BE2C (cell line): ENCODE results near the gene NIT1.
A peak's percentile ranks its signal among the peaks of the same experiment; 100 is the strongest.
"Not testable (repeated sequence)": the region's sequence is repeated elsewhere in the genome, so short reads cannot be mapped to it uniquely, and the experiment has no call there.

Experiments used
- DNase-seq: peaks from one replicate; pipeline ENCODE4 v3.0.0-alpha.2; 2020
- H3K27me3 ChIP-seq: fragments of 250-450 bp; sonication (Bioruptor Pico); 2 replicates; pipeline ENCODE4 v1.5.1; 2020; ENCODE audit warnings: mild to moderate bottlenecking
- H3K36me3 ChIP-seq: fragments of 250-450 bp; sonication (Bioruptor Pico); 2 replicates; pipeline ENCODE4 v1.5.1; 2020; ENCODE audit warnings: mild to moderate bottlenecking
- H3K4me1 ChIP-seq: fragments of 250-450 bp; sonication (Bioruptor Pico); 2 replicates; pipeline ENCODE4 v1.5.1; 2020
- H3K4me3 ChIP-seq: 2 replicates; pipeline ENCODE4 v1.5.1; 2011; ENCODE audit warnings: low read depth, low read length
- H3K9me3 ChIP-seq: fragments of 250-450 bp; sonication (Bioruptor Pico); 2 replicates; pipeline ENCODE4 v1.5.1; 2020
- TF ChIP-seq, protein P1 (sequence below): IDR thresholded peaks from 2 replicates; pipeline ENCODE4 v1.5.1; 2012; ENCODE audit warnings: mild to moderate bottlenecking, low read depth, low read length

NIT1 gene

DNA sequence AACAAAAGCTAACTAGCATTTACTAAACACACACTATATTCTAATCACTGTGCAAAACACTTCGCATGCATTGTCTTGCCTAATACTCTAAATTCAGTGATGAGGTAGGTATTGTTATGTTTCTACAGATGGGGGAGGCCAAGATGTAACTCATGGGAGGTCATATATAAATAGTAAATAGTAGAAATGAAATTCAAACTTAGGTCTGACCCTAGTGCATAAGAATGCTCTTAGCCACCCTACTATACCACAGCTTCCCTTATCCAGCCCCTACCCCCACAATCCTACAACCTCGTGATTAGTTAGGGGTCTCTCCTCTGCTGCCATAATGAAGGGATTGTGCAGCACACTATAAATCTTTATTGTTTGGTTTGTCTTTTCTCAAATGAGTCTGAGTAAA, 3.3 kb upstream of the NIT1 start:
- TF ChIP-seq, protein P1, sequence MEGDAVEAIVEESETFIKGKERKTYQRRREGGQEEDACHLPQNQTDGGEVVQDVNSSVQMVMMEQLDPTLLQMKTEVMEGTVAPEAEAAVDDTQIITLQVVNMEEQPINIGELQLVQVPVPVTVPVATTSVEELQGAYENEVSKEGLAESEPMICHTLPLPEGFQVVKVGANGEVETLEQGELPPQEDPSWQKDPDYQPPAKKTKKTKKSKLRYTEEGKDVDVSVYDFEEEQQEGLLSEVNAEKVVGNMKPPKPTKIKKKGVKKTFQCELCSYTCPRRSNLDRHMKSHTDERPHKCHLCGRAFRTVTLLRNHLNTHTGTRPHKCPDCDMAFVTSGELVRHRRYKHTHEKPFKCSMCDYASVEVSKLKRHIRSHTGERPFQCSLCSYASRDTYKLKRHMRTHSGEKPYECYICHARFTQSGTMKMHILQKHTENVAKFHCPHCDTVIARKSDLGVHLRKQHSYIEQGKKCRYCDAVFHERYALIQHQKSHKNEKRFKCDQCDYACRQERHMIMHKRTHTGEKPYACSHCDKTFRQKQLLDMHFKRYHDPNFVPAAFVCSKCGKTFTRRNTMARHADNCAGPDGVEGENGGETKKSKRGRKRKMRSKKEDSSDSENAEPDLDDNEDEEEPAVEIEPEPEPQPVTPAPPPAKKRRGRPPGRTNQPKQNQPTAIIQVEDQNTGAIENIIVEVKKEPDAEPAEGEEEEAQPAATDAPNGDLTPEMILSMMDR: no peak
- no peaks in the 10 kb centered on the region for H3K27me3 ChIP-seq
- peaks cover 3% of the 10 kb centered on the region; the same call in 1 of the 2 replicates for H3K36me3 ChIP-seq
- no peaks in the 10 kb centered on the region for H3K9me3 ChIP-seq
- H3K4me1 ChIP-seq: peaks cover 8% of the 10 kb centered on the region
- DNase-seq: no peak
- H3K4me3 ChIP-seq: no peak overlapping the region

DNA sequence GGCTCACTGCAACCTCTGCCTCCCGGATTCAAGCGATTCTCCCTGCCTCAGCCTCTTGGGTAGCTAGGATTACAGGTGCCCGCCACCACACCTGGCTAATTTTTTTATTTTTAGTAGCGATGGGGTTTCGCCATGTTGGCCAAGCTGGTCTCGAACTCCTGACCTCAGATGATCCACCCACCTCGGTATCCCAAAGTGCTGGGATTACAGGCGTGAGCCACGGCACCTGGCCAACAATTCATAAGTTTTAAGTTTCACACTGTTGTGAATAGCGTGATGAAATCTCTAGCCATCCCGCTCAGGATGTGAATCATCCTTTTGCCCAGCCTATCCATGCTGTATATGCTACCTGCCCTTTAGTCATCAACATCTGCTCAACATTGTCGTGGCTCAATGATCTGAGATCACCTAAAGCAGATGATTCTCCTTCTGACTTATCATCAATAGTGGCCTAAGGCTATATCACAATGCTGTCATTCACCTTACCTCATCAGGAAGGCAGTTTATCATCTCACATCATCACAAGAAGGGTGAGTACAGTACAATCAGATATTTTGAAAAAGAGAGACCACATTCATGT, 2.7 kb upstream of the NIT1 start:
- no peaks in the 10 kb centered on the region for H3K9me3 ChIP-seq
- no peaks in the 10 kb centered on the region for H3K27me3 ChIP-seq
- H3K36me3 ChIP-seq: peaks cover 2% of the 10 kb centered on the region
- H3K4me3 ChIP-seq: no peak overlapping the region
- TF ChIP-seq, protein P1: no peak
- H3K4me1 ChIP-seq: peaks cover 8% of the 10 kb centered on the region
- DNase-seq: no peak

DNA sequence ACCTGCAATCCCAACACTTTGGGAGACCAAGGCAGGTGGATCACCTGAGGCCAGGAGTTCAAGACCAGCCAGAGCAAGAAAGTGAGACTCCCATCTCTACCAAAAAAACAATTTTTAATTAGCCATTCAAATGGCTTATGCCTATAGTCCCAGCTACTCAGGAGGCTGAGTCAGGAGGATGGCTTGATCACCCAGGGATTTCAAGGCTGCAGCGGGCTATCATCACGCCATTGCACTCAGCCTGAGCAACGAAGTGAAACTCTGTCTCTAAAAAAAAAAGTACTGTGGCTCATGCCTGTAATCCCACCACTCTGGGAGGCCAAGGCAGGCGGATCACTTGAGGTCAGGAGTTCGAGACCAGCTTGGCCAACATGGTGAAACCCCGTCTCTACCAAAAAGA, 1.9 kb upstream of the NIT1 start:
- H3K4me1 ChIP-seq, H3K27me3 ChIP-seq, DNase-seq, H3K4me3 ChIP-seq, H3K9me3 ChIP-seq, H3K36me3 ChIP-seq: not testable (repeated sequence)

DNA sequence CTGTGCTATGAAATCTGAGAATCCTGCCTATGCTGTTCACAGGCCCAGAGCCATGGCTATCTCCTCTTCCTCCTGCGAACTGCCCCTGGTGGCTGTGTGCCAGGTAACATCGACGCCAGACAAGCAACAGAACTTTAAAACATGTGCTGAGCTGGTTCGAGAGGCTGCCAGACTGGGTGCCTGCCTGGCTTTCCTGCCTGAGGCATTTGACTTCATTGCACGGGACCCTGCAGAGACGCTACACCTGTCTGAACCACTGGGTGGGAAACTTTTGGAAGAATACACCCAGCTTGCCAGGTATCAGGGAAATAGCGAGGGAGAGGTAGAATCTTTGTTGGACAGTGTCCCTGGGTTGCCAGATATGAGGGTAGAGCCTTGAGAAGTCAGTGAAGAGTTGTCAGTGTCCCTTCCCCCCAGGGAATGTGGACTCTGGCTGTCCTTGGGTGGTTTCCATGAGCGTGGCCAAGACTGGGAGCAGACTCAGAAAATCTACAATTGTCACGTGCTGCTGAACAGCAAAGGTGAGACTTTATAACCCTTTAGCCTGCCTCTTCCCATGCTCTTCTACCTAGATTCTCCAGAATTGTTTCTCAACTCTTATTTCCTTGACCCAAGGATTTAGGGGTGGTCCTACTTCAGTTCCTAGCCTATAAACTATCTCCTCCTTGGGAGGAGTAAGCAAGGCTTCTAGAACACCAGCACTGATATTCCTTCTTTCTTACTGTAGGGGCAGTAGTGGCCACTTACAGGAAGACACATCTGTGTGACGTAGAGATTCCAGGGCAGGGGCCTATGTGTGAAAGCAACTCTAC, 1.4 kb downstream of the NIT1 start:
- Histone ChIP-seq H3K4me3 (peak overlapping the region; percentile 91), H3K9me3 (no peaks in the 10 kb centered on the region), H3K4me1 (peaks cover 8% of the 10 kb centered on the region), H3K36me3 (peaks cover 34% of the 10 kb centered on the region), H3K27me3 (no peaks in the 10 kb centered on the region)
- DNase-seq: peak; percentile 78
- TF ChIP-seq, protein P1: peak; percentile 47

DNA sequence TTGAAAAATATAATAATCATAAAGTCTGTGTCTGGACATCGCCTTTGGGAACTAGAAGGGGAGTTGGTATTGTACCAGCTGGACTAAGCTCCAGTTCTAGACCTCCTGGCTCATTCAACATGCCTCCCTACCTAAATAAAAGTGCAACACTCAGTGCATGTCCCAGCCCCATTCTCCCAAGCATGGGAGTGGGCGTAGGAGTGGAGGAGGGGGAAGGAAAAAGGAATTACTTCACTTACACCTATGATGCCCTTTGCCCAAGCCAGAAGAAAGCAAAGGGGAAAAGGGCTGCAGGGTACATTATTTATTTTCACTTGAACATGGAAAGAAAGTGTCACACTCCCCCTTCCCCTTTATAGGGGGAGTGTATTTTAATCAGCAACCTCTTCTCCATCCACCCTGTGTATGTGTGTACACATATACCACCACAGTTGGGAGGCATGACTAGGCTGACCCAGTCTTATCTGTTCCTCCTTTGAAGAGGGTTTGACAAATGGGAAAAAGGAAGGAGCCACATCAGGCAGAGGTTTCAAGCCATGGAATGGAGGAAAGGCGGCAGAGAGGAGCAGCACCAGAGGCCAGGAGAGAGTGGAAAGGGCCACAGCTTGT, 3.2 kb downstream of the NIT1 start:
- Histone ChIP-seq H3K9me3 (no peaks in the 10 kb centered on the region), H3K36me3 (peaks cover 49% of the 10 kb centered on the region), H3K4me3 (no peak overlapping the region), H3K4me1 (peaks cover 8% of the 10 kb centered on the region), H3K27me3 (no peaks in the 10 kb centered on the region)
- TF ChIP-seq, protein P1: no peak
- no peak for DNase-seq

- Histone ChIP-seq H3K4me3 (no peak overlapping the region), H3K4me1 (peaks cover 8% of the 10 kb centered on the region), H3K9me3 (no peaks in the 10 kb centered on the region), H3K27me3 (no peaks in the 10 kb centered on the region), H3K36me3 (peaks cover 55% of the 10 kb centered on the region)
- no peak for DNase-seq
- TF ChIP-seq, protein P1: no peak
These were observed 3.9 kb downstream of the NIT1 start for GRCh38 chr1:161121834-161122233.
